ENCODE measurements around the gene HOXD4. TPM values are rescaled to one million over a fixed set of nuclear protein-coding genes. Genes with fewer than 3 reads are reported as not detected.

The HOXD4 gene
- total RNA-seq, 4 donors from 2014 or later = 1.7 to 13.2 (median 7.0) TPM

DNA sequence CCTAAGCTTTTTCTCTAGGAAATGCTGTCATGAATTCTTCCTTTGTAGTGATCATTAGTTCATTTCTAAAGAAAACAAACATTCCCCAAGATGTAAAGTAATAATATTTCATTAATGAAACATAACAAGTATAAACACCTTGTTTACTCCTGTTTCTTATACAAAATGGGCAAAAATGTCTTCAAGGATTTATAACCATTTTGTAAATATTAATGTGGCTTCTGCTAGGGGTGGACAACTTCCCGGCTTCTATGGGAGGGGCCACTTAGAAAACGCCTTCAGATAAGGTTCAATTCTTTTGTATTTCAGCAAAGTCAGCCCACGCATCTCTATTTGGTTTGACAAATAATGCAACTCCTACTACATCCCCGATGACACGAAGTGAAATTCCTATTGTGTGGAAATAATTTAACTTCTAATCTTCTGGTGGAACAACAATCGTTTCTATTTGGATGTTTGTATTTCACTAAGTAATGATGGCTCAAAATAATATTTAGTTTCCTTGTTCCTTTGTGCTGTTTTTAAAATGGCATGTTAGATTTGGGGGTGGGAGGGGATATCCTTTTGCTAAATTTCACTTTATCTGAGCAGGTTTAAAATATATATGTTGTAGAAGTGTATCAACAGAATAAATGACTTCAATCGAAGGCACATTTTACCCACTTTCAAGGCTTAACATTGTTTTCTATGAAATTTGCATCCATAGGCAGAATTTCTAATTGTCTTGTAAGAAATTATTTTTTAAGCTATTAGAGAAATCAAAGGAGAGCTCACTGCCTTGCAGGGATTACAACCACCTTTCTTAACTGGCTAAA, 22.4 kb downstream of the HOXD4 start:
- H3K4me1 ChIP-seq = peaks cover 0 to 27% (median 0%) of the 10 kb centered on the region in 4 donors
- no peak overlapping the region for H3K27ac ChIP-seq
- H3K9me3 ChIP-seq = no peaks in the 10 kb centered on the region
- H3K27me3 ChIP-seq = no peaks in the 10 kb centered on the region
- H3K4me3 ChIP-seq = peak overlapping the region in 2 of 4 donors; percentile 32 to 37
- H3K36me3 ChIP-seq = no peaks in the 10 kb centered on the region
- DNase-seq = no peak
- TF ChIP-seq, protein P1, sequence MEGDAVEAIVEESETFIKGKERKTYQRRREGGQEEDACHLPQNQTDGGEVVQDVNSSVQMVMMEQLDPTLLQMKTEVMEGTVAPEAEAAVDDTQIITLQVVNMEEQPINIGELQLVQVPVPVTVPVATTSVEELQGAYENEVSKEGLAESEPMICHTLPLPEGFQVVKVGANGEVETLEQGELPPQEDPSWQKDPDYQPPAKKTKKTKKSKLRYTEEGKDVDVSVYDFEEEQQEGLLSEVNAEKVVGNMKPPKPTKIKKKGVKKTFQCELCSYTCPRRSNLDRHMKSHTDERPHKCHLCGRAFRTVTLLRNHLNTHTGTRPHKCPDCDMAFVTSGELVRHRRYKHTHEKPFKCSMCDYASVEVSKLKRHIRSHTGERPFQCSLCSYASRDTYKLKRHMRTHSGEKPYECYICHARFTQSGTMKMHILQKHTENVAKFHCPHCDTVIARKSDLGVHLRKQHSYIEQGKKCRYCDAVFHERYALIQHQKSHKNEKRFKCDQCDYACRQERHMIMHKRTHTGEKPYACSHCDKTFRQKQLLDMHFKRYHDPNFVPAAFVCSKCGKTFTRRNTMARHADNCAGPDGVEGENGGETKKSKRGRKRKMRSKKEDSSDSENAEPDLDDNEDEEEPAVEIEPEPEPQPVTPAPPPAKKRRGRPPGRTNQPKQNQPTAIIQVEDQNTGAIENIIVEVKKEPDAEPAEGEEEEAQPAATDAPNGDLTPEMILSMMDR (IDR thresholded peaks at IDR 0.05) = no peak
- no peak for TF ChIP-seq POLR2A (IDR thresholded peaks at IDR 0.05)

DNA sequence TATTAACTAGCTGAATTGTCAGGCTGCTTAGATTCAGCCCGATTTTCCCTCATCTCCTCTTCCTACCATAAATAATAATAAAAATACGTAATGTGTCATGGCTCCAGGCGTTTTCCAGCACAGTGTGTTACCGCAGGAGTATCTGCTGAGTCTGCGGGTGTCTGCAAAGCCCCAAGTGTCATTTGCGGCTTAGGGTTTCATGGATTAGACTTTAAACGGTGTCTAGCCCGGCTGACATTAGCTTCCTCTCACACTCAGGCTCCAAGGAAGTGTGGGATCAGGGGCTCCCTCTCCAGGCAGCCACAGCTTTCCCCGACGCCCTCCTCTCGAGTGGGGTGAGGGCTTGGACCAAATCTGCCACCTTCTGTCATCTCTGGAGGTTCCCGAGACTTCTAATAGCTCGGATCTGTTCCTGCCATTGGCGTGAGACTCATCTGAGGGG, 23.1 kb downstream of the HOXD4 start:
- H3K4me3 ChIP-seq = peak overlapping the region in 2 of 4 donors; percentile 32 to 37
- peaks cover 0 to 27% (median 0%) of the 10 kb centered on the region in 4 donors for H3K4me1 ChIP-seq
- H3K27ac ChIP-seq = peak overlapping the region in 2 of 4 donors; percentile 53 to 61
- H3K27me3 ChIP-seq = no peaks in the 10 kb centered on the region
- DNase-seq = no peak
- H3K9me3 ChIP-seq = no peaks in the 10 kb centered on the region
- no peaks in the 10 kb centered on the region for H3K36me3 ChIP-seq
- no peak for TF ChIP-seq POLR2A (IDR thresholded peaks at IDR 0.05)
- TF ChIP-seq, protein P1 (IDR thresholded peaks at IDR 0.05) = no peak

DNA sequence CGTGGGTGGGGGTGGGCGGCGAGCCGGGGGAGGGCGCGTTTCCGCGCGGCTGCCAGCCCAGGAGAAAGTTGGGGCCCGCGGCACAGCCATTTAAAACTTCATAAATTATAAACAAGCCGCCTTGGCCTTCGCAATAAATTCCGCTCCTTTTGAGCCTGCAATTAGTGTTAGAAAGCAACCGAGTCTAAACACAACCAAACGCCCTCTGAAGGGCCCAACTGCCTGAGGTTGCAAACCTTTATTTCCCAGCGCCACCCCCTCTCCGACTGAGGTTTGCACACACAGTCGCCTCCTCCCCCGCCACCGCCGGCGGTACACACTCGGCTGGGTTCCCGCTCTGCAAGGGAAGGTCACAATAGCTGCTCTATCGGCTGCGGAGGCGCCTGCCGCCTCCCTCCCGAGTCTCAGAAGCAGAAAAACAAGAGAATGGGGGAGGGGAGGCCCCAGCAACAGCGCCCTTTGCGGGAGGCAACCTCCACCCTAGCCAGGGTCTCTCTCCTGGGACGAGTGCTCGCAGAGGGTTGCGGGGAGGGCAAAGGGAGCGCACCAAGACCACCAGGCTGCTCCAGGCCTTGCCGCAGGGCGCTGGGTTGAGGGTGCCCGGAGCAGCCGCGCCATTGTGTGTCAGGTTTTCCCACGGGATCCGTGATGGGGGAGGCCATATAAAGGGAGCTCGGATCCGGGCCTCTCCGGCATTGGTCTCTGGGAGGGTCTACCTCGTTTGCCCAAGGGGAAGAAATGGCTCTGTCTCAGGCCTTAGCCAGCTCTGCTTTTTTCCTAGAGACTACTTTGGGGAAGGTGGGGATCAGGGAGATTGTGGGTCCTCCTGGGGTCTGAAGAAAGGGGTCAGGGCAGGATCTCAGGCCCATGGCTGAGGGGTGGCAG, 23.7 kb downstream of the HOXD4 start:
- Histone ChIP-seq H3K4me3 (peak overlapping the region in 2 of 4 donors; percentile 32 to 37), H3K9me3 (no peaks in the 10 kb centered on the region), H3K27me3 (no peaks in the 10 kb centered on the region), H3K27ac (peak overlapping the region in 2 of 4 donors; percentile 53 to 61), H3K4me1 (peaks cover 0 to 27% (median 0%) of the 10 kb centered on the region in 4 donors), H3K36me3 (no peaks in the 10 kb centered on the region)
- no peak for DNase-seq
- TF ChIP-seq, protein P1 (IDR thresholded peaks at IDR 0.05) = no peak
- TF ChIP-seq POLR2A (IDR thresholded peaks at IDR 0.05) = no peak

DNA sequence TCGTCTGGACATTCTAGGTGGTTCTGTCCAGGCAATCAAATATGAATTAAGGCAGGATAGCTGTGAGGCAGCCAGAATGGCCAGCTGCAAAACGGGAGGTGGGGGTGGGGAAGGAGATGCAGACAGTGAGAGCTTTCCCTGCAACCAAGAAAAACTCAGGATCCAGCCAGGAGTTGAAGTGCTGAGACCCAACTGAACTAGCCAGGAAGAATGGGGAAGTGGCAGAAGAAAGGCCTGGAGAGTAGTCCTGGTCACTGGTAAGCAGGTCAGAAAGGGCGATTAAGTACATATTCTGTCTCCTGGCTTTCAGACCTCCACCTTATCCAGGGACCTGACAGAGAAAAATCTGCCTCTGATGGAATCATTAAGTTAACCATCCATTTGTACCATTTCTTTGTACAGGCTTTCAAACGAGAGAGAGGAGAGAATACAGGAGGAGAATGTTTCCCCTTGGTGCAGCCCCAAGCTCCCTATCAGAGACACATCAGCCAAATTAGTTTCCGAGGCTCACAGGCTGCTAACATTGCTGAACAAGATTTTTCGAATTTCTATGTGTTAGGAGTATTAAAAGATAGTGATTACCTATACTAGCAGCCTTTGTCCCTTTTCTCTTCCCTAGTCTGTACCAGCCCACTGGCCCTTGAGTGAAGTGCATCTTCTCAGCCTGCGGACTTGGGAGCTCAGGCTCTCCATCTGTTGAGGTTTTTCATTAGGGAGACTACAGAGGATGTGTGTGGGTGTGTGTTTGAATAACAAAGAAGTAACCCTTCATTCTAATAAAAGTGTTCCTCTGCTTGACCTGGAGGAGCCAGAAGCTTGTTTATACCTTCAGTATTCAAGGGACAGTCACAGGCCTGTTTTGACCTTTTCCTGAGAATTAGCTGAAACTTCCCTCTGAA, 24.6 kb downstream of the HOXD4 start:
- no peak for DNase-seq
- no peak overlapping the region for H3K4me3 ChIP-seq
- no peaks in the 10 kb centered on the region for H3K36me3 ChIP-seq
- no peaks in the 10 kb centered on the region for H3K9me3 ChIP-seq
- TF ChIP-seq, protein P1 (IDR thresholded peaks at IDR 0.05) = no peak
- TF ChIP-seq POLR2A (IDR thresholded peaks at IDR 0.05) = no peak
- H3K4me1 ChIP-seq = peaks cover 0 to 27% (median 0%) of the 10 kb centered on the region in 4 donors
- H3K27me3 ChIP-seq = no peaks in the 10 kb centered on the region
- H3K27ac ChIP-seq = no peak overlapping the region

DNA sequence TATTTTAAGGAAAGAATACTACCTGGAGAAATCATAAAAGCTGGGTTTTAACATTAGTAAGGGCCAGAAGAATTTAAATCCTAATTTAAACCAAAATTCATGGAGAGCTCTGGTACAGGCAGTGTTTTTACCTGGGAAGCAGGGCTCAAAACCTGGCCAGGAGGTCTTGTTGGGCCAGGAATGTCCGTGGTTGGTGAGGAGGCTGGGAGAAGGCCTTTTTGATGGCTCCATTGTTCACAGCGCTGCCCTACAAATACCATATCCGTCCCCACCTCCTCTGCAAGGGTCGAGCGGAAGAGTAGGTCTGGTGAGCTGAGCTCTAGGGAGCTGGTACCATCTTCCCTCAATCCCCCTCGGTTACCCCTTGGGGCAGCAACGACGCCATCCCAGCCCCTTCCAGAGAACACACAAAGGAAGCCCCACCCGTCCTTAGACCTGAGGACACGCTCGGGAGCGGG, 26.3 kb downstream of the HOXD4 start:
- no peak for DNase-seq
- TF ChIP-seq, protein P1 (IDR thresholded peaks at IDR 0.05) = no peak
- TF ChIP-seq POLR2A (IDR thresholded peaks at IDR 0.05) = no peak
- Histone ChIP-seq H3K4me1 (peaks cover 0 to 18% (median 0%) of the 10 kb centered on the region in 4 donors), H3K9me3 (no peaks in the 10 kb centered on the region), H3K36me3 (no peaks in the 10 kb centered on the region), H3K27me3 (no peaks in the 10 kb centered on the region), H3K4me3 (peak overlapping the region in 3 of 4 donors; percentile 5 to 43 (median 37)), H3K27ac (peak overlapping the region in 2 of 4 donors; percentile 28 to 53)

All from Peyer's patch (tissue), 4 donors.